Measurements from ENCODE around the gene RNF114. TPM values are rescaled to one million over a fixed set of nuclear protein-coding genes. Genes with fewer than 3 reads are reported as not detected.

RNF114 gene
- total RNA-seq: 10 to 100 TPM; 60.9 to 66.0 TPM

- Mint-ChIP-seq H3K36me3 (peaks cover 8 to 26% of the 10 kb centered on the region in 2 donors), H3K27ac (peak within 1 kb of the TSS; percentile 82 to 93), H3K9me3 (no peaks in the 10 kb centered on the region)
- peak; percentile 87 to 89 for DNase-seq (ENCODE audit: low spot score in 2 of 2)
- peak; percentile 88 to 96 for ATAC-seq
These were observed at the start of gene RNF114 for GRCh38 chr20:49936153-49937026. Gene RNF114 (plus strand): TSS chr20:49936397. CDS start chr20:49936413, 16 bp downstream.

- Mint-ChIP-seq H3K27ac (peak overlapping the region; percentile 76 to 79), H3K9me3 (no peaks in the 10 kb centered on the region), H3K36me3 (peaks cover 0 to 6% of the 10 kb centered on the region in 2 donors)
- ATAC-seq (no peak), DNase-seq (ENCODE audit: low spot score in 2 of 2) (no peak)
These were observed 49.5 kb upstream of the RNF114 start for GRCh38 chr20:49886571-49887213.

DNA sequence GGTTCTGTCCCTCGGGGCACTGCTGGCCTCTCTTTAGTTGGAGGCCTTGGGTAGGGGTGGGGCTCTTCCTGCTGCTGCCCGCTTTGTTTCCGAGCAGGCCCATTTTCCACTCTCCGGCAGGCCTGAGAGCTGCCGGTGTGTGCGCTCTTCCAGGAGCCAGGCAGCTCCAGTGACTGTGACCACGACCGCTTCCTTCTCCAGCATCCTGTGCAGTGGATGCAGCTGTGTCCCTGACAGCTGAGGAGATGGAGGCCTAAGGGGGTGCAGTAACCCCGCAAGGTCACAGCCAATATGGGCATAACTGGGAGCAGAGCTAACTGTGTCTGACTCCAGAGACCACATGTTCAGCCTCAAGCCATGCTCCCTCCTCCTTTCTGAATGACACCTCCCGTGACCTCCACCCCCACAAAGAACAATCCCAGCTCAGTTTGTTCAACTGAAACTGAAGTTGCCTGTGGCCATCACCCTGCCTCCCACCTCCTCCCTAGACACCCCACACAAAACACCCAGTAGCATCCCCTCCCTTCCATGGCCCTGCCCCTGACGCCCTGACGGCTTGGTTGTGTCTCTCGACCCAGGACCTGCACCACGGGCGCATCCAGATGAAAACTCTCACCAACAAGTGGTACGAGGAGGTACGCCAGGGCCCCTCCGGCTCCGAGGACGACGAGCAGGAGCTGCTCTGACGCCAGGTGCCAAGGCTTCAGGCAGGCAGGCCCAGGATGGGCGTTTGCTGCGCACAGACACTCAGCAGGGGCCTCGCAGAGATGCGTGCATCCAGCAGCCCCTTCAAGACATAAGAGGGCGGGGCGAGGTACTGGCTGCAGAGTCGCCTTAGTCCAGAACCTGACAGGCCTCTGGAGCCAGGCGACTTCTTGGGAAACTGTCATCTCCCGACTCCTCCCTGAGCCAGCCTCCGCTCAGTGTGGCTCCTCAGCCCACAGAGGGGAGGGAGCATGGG is 48.7 kb upstream of the RNF114 start:
- ATAC-seq: peak in 1 of 2 donors; percentile 8
- Mint-ChIP-seq H3K9me3 (no peaks in the 10 kb centered on the region), H3K27ac (peak overlapping the region; percentile 76 to 85), H3K36me3 (peaks cover 0 to 6% of the 10 kb centered on the region in 2 donors)
- no peak for DNase-seq (ENCODE audit: low spot score in 2 of 2)

GRCh38 chr20:49888212-49889000 is 47.8 kb upstream of the RNF114 start:
- peaks cover 0 to 6% of the 10 kb centered on the region in 2 donors for H3K36me3 Mint-ChIP-seq
- peak overlapping the region; percentile 50 to 56 for H3K27ac Mint-ChIP-seq
- peak in 1 of 2 donors; percentile 63 for ATAC-seq
- DNase-seq (ENCODE audit: low spot score in 2 of 2): peak in 1 of 2 donors; percentile 64
- no peaks in the 10 kb centered on the region for H3K9me3 Mint-ChIP-seq

DNA sequence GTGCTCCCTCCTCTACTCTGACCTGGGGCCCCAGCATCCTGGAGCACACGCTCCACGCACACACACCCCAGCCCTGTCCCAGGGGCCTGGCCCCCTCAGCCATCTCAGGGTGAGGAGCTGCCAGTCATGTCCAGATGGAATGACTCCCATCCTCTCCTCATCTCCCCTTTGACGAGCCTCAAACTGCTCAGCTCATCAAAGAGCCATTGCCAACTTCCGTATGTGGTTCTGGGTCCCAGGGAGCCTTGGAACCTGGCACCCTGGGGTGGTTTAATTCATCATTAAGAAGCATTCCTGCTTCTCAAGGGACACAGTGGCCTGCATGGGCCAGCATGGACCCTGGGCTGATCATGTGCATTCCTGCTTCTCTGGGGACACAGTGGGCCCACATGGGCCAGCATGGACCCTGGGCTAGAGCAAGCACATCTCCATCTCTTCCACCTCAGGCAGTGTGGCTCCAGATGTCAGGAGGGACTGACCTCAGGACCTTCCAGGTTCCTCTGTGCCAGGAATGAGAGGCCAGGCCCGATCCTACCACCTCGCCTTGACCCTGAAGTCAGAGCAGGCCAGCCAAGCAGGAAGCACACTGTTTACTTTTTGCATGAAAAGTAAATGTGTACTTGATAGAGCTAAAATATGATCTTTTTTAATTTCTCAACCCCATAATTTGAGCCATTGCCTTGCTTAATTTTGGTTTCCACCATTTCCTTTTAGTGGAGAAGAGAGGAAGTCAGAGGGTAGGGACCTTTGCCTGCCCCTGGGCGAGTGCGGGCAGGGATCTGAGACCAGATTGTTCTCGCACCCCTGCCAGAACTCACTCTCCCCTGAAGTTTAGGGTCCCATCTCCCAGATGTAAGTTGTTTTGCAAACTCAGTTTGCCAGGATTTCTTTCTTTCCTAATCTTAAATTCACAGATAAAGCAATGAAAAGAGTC is 46.9 kb upstream of the RNF114 start:
- no peak for ATAC-seq

GRCh38 chr20:49889935-49890333 is 46.3 kb upstream of the RNF114 start:
- Mint-ChIP-seq H3K36me3 (peaks cover 0 to 11% of the 10 kb centered on the region in 2 donors), H3K27ac (peak overlapping the region; percentile 47 to 50), H3K9me3 (peaks cover 0 to 4% of the 10 kb centered on the region in 2 donors)
- DNase-seq (ENCODE audit: low spot score in 2 of 2): no peak
- ATAC-seq: no peak

More for the DNA sequence above, 46.9 kb upstream of the RNF114 start:
- Mint-ChIP-seq H3K36me3 (peaks cover 0 to 9% of the 10 kb centered on the region in 2 donors), H3K9me3 (peaks cover 0 to 3% of the 10 kb centered on the region in 2 donors), H3K27ac (peak overlapping the region; percentile 47 to 50)
- DNase-seq (ENCODE audit: low spot score in 2 of 2): no peak

DNA sequence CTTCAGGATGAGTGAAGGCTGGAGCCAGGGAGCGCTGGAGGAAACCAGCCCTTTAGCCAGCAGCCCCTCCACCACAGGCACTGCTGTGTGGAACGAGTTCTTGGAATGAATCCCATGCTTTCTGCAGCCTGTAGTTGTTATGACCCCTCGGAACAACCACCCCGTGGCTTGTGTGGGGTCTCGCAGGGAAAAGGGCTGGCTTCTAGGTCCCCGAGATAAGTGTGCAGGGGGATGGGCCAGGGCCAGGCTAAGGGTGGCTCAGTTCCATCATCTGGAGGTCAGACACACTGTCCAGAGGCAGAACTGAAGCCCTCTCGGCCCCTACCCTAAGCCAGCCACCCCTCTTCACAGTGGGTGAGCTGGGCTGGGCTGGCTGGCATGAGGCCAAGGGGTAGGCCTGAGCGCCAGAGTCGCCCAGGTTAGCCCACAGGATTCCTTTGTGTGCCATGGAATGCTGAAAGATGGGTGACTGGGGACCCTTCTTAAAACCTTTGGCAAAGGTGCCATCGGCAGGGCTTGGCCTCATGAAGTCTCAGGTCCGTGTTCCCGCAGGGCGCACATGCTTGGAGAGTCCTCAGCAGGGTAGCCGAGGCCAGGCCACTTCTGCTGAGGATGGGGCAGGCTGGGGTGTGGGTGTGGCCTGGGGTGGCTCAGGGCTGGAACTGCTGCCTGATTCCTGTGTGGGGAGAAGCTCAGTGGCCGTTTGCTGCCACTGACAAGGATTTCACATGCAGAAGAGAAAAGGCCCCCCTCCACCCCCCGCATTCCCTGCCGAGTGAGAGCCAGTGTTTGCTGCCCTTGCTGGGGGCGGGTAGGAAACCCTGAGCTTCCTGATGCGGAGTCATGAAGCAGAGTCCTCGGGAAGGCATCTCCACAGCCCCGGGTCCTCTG is 45.5 kb upstream of the RNF114 start:
- Mint-ChIP-seq H3K27ac (peak overlapping the region in 1 of 2 donors; percentile 55), H3K9me3 (peaks cover 0 to 4% of the 10 kb centered on the region in 2 donors), H3K36me3 (peaks cover 0 to 11% of the 10 kb centered on the region in 2 donors)
- no peak for DNase-seq (ENCODE audit: low spot score in 2 of 2)
- ATAC-seq: no peak

- Mint-ChIP-seq H3K9me3 (peaks cover 0 to 4% of the 10 kb centered on the region in 2 donors), H3K36me3 (peaks cover 0 to 7% of the 10 kb centered on the region in 2 donors), H3K27ac (no peak overlapping the region)
- ATAC-seq: no peak
- no peak for DNase-seq (ENCODE audit: low spot score in 2 of 2)
These were observed 44.6 kb upstream of the RNF114 start for GRCh38 chr20:49891476-49892110.

GRCh38 chr20:49892260-49892659 is 43.9 kb upstream of the RNF114 start:
- ATAC-seq (no peak), DNase-seq (ENCODE audit: low spot score in 2 of 2) (peak in 1 of 2 donors; percentile 51)
- Mint-ChIP-seq H3K27ac (peak overlapping the region; percentile 72 to 75), H3K9me3 (peaks cover 0 to 4% of the 10 kb centered on the region in 2 donors), H3K36me3 (peaks cover 0 to 5% of the 10 kb centered on the region in 2 donors)

GRCh38 chr20:49892817-49893216 is 43.4 kb upstream of the RNF114 start:
- peaks cover 0 to 5% of the 10 kb centered on the region in 2 donors for H3K36me3 Mint-ChIP-seq
- no peak for ATAC-seq
- peaks cover 0 to 4% of the 10 kb centered on the region in 2 donors for H3K9me3 Mint-ChIP-seq
- DNase-seq (ENCODE audit: low spot score in 2 of 2): peak in 1 of 2 donors; percentile 52
- H3K27ac Mint-ChIP-seq: peak overlapping the region; percentile 72 to 75

GRCh38 chr20:49893242-49894072 is 42.7 kb upstream of the RNF114 start:
- ATAC-seq (peak; percentile 81 to 86), DNase-seq (ENCODE audit: low spot score in 2 of 2) (no peak)
- Mint-ChIP-seq H3K36me3 (peaks cover 0 to 5% of the 10 kb centered on the region in 2 donors), H3K27ac (peak overlapping the region; percentile 72 to 75), H3K9me3 (peaks cover 0 to 4% of the 10 kb centered on the region in 2 donors)

- ATAC-seq: peak; percentile 80 to 84
These were observed 42.1 kb upstream of the RNF114 start for GRCh38 chr20:49894073-49894470.

More at GRCh38 chr20:49894073-49894470, 42.1 kb upstream of the RNF114 start:
- peak overlapping the region; percentile 72 to 75 for H3K27ac Mint-ChIP-seq
- DNase-seq (ENCODE audit: low spot score in 2 of 2): peak in 1 of 2 donors; percentile 38
- peaks cover 0 to 5% of the 10 kb centered on the region in 2 donors for H3K36me3 Mint-ChIP-seq
- H3K9me3 Mint-ChIP-seq: peaks cover 0 to 4% of the 10 kb centered on the region in 2 donors
